Measurements from ENCODE around the gene CAMK1D.

The CAMK1D gene

DNA sequence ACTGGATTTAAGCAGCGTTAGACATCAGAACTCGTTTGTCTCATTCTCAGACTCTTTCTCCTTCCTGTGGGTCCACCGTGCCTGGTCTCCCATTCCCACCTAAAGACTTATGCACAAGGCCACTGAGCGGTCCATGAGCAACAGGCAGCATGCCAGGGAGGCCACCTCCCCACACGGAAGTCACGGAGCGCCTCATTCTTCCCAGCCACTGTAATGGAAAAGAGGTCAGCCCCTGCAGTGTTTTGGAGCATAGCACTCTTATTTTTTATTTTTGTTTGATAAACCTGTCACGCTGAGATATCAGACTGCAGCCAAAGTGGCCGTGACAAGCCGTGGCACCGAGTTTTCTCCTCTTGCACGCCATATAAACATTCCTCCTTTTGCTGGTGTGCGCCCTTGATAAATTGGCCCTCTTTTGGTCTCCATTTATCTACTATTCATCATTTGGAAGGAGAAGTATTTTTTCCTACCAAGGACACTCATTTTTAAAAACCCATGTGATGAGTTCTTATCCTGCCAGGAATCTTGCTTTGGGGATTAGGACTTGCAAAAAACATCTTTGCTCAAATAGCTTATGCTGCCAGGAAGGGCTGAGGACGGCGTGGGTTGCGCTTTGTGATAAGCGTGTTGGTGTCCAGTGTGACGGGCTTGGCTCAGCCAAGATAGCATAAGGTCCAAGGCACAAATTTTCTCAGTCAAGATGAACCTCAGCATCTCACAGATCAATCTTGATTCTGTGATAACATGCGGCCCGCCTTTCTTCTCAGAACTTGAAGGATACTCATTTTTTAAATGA is 446.2 kb downstream of the CAMK1D start:
- no peak for DNase-seq (ENCODE audit: low read depth, low spot score)
- H3K4me3 ChIP-seq (ENCODE audit: low read depth, low read length), result no peak overlapping the region
- TF ChIP-seq, protein P1, sequence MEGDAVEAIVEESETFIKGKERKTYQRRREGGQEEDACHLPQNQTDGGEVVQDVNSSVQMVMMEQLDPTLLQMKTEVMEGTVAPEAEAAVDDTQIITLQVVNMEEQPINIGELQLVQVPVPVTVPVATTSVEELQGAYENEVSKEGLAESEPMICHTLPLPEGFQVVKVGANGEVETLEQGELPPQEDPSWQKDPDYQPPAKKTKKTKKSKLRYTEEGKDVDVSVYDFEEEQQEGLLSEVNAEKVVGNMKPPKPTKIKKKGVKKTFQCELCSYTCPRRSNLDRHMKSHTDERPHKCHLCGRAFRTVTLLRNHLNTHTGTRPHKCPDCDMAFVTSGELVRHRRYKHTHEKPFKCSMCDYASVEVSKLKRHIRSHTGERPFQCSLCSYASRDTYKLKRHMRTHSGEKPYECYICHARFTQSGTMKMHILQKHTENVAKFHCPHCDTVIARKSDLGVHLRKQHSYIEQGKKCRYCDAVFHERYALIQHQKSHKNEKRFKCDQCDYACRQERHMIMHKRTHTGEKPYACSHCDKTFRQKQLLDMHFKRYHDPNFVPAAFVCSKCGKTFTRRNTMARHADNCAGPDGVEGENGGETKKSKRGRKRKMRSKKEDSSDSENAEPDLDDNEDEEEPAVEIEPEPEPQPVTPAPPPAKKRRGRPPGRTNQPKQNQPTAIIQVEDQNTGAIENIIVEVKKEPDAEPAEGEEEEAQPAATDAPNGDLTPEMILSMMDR (IDR thresholded peaks at IDR 0.05; ENCODE audit: low read depth, low read length), result no peak
- in situ Hi-C loops (cut with HindIII; ENCODE audit: low sequenced_read_pairs), result no loop called here

DNA sequence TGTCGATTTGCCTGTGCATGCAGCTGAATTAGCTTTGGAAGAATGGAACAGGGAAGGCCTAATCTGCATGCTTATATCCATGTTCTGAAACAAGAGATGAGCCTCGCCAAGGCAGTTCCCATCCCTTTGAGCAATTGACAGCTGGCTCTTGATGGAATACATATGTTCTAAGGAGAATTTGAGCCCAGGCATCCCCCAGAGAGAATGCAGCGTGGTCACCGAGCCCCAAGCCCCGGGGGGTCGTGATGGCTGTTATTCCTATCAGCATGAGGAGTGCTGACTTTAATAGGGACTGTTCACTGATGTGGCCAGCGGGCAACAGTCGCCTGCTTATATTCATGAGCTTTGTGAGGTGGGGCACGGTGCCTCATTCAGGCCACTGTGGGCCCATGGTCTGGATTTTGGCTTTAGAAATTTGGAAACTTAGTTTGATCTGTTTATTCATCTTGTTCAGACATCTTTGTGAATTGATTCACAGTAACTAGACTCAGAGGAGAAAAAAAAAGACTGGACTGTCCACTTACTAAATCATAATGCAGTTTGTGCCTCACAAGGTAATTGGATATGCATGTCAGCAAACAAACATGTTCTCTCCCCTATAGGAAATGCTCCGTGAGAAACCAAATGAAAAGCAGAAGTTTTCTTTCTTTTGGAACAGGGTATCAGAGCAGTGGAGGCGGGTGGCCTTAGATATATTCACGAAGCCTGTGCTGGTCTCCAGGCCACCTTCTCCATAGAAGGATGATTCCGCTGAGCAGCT is 447.2 kb downstream of the CAMK1D start:
- in situ Hi-C loops (cut with HindIII; ENCODE audit: low sequenced_read_pairs), result no loop called here
- TF ChIP-seq, protein P1 (IDR thresholded peaks at IDR 0.05; ENCODE audit: low read depth, low read length), result no peak
- DNase-seq (ENCODE audit: low read depth, low spot score), result no peak

DNA sequence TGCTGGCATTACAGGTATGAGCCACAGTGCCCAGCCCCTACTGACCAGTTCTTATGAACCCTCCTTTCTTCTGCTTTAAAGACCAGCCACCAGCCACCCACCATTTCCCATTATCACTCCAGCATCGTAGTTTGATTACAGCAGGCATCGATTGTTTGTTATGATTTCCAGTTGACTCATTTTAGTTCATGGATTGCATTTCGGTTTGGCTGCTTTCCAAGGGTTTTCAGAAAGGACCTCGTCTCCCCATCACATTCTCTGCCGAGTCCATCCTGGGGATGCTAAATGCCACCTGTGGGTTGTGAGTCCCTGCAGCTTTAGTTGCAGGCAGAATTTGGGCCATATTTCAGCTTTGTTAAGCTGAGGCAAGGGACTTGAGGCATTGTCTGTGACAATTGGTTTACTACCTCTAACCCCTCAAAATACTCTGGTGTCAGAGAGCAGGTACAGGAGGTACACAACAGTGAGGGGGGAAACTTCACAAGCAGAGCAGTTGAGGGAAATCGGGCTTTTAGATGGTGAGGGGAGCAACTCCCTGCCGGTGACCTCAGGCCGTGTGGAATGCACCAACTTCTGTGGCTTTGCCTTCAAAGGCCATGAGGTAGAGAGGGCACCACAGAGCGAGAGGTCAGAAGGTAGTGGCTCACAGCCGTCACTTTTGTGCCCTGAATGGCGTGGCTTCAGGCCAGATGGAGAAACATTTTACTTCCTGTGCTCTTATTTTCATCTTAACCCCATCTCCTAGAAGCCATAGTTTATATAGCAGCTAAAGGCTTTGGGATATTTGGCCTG is 448.3 kb downstream of the CAMK1D start:
- in situ Hi-C loops (cut with HindIII; ENCODE audit: low sequenced_read_pairs), result no loop called here
- TF ChIP-seq, protein P1 (IDR thresholded peaks at IDR 0.05; ENCODE audit: low read depth, low read length), result no peak
- H3K4me3 ChIP-seq (ENCODE audit: low read depth, low read length), result no peak overlapping the region
- DNase-seq (ENCODE audit: low read depth, low spot score), result peak; percentile 28

More for the DNA sequence above, 447.2 kb downstream of the CAMK1D start:
- H3K4me3 ChIP-seq (ENCODE audit: low read depth, low read length), result no peak overlapping the region

DNA sequence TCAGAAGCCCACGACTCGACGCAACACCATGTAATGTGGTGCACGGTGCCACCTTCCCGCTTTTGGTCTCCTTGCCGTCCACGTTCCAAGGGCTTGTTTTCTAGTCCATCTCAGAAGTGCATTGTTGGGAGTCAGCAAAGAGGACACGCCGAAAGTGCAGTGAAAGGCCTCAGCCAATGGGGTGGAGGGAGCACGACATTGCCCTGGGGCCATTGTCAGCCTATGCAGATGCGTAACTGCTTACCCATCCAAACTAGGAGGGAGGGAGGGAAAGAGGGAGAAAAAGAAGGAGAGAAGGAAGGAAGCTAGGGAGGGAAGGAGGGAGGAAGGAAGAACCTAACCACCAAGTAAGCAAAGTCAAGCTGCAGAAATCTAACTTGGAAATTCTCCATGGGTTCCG is 449.8 kb downstream of the CAMK1D start:
- H3K4me3 ChIP-seq (ENCODE audit: low read depth, low read length), result no peak overlapping the region
- no peak for DNase-seq (ENCODE audit: low read depth, low spot score)
- TF ChIP-seq, protein P1 (IDR thresholded peaks at IDR 0.05; ENCODE audit: low read depth, low read length), result no peak
- in situ Hi-C loops (cut with HindIII; ENCODE audit: low sequenced_read_pairs), result no loop called here

DNA sequence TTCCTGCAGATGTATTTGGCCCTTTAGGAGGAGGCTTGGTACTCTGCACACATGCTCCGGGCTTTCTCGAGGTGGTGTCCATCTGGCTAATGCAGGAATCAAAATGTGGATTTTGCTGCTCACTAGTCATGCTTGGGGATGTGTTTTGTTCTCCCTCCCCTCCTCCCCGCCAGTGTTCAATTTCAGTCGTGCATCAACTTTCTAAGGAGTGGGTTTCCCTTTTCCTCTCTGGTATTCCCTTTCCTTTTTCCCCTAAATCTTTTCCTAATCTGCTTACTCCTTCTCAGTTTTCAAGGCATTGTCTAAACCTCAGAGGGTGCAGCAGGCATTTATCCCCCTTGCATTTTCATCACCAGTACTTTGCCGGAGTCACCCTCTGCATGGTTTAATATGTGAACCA is 450.4 kb downstream of the CAMK1D start:
- no peak for DNase-seq (ENCODE audit: low read depth, low spot score)
- H3K4me3 ChIP-seq (ENCODE audit: low read depth, low read length), result no peak overlapping the region
- TF ChIP-seq, protein P1 (IDR thresholded peaks at IDR 0.05; ENCODE audit: low read depth, low read length), result no peak
- in situ Hi-C loops (cut with HindIII; ENCODE audit: low sequenced_read_pairs), result no loop called here

DNA sequence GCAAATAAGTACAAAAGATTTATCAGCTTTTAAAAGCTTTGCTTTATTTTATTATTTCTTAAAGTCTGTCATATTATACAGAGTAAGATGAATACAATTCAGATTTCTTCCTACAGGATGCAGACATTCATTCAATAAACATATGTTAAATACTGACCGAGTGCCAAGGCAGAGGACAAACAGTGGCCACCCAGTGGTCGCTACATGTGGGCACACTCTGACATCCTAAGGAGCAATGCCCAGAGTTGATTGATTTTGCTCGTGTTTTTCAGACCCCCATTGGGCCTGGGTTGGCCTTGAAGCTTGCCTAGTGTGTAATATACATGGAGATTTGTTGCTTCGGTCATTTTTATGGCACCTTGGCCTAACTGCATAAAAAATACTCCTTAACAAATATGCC is 451.0 kb downstream of the CAMK1D start:
- in situ Hi-C loops (cut with HindIII; ENCODE audit: low sequenced_read_pairs), result no loop called here
- H3K4me3 ChIP-seq (ENCODE audit: low read depth, low read length), result no peak overlapping the region
- TF ChIP-seq, protein P1 (IDR thresholded peaks at IDR 0.05; ENCODE audit: low read depth, low read length), result no peak
- DNase-seq (ENCODE audit: low read depth, low spot score), result no peak

All from astrocyte of the spinal cord (primary cell).